ENCODE measurements around the gene SUSD4.

Gene SUSD4

DNA sequence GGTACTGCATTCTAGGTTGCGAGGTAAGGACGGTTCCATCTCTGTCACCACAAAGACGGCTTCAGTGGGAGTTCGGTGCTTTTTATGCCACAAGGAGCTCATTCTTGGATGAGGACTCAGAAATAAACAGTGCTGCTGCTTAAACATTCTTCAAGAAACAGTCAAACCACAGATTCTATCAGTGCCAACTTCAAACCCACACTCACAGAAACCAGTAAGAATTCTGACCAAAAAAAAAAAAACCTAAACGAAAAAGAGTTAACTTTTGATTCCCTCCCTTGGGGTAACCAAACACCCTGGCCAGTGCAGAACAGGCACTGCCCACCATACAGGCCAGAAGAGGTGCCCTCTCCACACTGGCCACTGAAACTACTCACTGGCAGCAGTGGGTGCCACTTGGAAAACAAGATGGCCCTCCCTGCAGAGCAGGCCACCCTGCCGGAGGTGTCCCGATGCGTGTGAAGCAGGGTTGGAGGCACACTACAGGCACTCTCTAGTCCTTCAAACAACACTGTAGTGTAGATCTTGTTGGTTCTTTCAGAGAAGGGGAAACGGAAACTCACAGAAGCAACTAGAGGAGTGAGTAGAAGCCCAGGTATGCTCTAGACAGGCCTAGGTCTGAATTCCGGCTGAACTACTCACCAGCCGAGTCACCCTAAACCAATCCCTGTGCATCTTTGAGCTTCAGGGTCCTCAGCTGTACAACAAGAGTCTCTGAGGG, 133.7 kb downstream of the SUSD4 start:
- DNase-seq (ENCODE audit: low read depth in 3 of 3) = no peak

DNA sequence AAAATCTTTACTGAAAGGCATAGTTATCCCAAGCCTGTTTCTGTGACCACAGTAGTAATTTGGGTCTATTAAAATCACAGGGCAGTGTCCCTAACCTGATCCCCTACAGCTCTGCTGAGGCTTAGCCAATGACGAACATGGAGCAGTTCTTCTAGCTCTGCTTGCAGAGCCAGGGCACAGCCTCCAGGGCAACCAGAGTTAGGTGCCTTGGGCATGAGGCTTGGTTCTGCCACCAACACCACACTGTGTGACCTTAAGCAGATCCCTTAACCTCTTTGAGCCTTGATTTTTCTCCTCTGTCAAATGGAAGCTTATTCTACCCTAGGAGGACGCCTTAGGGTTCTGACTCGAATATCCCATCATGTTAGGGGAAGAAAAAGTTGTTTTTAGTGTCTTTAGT, 134.2 kb downstream of the SUSD4 start:
- no peak for DNase-seq (ENCODE audit: low read depth in 3 of 3)

DNA sequence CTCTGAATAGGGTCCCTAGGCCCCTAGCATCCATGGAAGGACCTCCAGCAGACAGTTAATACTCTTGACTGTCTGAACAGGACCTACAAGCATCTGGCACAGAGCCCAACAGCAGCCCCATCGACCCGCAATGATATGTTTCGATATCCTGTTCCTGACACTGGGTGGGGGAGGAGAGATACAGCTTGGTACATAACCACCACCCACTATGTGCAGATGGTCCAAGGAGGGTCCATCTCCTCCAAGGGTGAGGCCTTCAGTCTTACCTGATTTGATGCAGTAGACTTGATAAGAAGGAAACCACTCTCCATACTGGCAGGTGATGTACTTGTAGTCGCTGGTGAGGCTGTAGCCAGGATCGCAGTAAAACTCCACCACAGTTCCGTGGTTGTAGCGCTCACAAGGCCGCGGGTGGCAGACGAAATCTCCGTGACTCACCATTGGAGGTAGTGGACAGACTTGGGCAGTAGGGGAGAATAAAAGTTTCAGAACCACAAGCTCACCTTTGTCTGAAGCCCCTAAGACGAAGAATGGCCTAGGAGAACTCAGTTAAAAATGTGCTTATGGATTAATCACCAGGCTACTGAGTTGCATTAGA, 134.9 kb downstream of the SUSD4 start:
- no peak for DNase-seq (ENCODE audit: low read depth in 3 of 3)

DNA sequence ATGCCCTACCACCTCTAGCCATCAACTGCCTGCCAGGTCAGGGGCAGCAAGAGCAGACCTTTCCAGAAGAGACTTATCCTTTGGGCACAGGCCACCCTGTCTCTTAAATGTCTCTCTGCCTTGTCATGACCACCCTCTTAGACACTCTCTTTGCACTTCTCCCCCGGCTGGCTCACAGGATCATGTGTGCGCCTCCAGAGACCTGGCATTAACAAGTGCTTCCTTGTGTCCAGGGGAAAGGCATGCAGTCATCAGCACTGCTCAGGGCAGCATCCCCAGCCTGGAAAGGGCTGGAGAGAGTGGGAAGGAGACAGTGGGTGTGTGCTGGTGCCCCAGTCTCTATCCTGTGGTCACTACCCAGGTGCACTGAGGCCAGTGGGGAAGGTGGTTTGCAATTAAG, 135.8 kb downstream of the SUSD4 start:
- DNase-seq (ENCODE audit: low read depth in 3 of 3) = no peak

DNA sequence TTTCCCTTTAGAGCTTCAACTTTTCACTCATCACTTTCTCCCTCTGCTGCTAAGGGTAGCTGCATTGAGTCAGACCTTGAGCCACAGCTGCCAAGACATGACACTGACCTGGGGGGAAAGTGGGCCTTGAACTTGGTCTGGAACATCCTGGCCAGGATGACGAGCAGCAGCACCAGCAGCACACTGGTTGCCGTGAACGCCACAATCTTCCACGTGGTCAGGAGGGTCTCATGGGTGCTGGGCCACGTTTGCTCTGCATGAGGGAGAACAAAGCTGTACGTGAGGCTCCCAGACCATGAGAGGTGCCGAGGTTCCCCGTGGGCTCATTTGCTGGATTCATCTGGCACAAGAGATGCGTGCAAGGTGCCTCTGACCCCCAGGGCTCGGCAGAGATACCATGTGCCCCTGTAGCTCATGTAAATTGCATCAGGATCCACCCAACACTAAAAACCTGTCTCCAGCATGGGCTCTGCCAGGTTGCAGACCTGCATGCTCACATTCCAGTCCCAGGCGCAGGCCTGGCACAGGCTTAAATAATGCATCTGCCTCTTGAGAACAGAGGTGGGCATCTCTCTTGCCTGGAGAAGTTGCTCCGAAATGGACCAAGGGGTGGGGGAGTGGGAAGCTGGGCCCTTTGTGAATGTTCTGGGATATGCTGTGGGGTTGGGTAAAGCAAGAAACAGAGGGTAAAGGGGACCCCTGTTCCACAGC, 136.3 kb downstream of the SUSD4 start:
- DNase-seq (ENCODE audit: low read depth in 3 of 3) = no peak

DNA sequence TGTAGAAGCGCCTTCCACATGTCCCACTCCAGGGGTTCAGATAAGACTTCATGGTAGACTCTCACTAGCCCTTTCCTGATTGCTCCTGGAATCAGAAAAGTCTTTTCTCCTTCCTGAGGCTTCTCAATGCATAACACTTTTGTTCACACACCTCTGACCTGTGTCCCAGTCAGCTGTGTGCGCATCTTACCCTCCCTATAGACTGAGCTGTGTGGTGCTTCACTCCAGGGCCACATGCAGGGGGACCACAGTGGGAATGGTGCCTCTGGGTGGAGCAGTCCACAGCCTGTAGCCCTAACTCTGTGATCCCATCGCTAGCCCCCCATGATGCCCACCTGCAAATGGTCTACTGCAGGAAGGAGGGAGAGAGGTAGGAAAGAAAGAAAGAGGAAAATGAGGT, 136.9 kb downstream of the SUSD4 start:
- DNase-seq (ENCODE audit: low read depth in 3 of 3) = no peak

DNA sequence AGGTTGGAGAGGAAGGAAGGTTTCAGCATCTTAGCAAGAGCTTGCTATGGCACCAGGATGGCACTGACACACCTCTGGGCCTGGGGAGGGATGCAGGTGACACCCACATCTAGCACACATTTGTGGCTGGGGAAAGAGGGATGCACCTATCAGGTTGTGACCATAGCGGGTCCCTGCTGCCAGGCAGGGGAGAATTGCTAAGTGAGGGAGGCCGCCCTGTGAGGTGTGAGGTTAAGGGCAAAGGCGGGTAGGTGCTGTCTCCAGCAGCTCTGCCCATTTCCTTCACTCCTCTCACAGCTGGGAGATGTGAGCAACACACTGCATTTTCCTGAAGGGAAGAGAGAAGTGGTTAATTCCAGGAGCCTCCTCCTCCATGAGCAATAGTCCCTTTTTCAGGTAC, 137.7 kb downstream of the SUSD4 start:
- no peak for DNase-seq (ENCODE audit: low read depth in 3 of 3)

DNA sequence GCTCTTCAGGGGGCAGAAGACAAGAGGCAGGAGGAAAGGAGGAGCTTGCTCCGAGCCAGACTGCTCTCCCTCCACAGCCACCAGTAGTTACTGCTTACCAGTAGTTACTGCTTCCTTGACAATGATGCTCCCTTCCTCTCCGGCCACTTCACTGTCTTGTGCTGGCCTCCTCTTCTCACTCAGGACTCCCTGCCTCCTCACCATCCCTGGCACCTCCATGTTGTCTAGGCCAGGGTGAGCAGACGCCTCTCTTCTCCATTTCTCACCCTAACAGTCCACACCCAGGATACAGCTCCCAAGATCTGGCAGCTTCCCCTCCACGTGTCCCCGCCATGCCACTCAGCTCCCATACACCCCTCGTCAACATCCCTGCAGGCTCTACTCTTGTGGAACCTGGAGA, 138.5 kb downstream of the SUSD4 start:
- no peak for DNase-seq (ENCODE audit: low read depth in 3 of 3)

DNA sequence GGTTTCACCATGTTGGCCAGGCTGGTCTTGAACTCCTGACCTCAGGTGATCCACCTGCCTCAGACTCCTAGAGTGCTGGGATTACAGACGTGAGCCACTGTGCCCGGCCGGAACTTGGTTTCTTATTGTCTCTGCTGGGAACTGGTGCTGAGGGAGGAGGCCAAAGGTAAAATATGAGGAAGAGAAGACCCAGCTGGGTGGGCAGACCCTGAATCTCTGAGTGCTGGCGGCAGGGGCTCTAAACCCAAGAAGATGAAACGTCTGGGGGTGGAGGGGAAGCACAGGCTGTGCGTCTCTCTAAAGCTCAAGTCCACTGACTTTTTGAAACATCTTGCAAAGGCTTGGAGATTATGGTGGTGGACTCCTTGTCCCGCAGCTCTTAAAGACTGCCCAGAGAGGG, 138.9 kb downstream of the SUSD4 start:
- no peak for DNase-seq (ENCODE audit: low read depth in 3 of 3)

DNA sequence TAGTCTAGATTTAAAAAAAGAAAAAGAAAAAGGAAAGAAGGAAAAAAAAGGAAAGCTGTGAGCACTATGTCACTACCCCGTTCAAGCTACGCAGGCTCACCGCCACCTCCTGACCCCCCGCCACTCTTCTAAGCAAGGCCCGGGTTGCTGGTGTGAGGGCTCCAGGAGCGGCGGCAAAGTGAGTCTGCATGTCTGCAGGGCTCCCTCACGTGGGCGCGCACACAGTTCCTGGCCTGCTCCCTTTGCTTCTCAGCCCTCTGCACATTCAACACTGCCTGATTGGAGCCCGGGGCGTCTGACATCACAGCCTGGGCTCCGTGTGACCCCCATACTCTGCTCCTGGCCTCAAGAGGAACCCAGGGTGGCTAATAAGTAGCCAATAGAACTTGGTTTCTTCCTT, 139.5 kb downstream of the SUSD4 start:
- no peak for DNase-seq (ENCODE audit: low read depth in 3 of 3)

DNA sequence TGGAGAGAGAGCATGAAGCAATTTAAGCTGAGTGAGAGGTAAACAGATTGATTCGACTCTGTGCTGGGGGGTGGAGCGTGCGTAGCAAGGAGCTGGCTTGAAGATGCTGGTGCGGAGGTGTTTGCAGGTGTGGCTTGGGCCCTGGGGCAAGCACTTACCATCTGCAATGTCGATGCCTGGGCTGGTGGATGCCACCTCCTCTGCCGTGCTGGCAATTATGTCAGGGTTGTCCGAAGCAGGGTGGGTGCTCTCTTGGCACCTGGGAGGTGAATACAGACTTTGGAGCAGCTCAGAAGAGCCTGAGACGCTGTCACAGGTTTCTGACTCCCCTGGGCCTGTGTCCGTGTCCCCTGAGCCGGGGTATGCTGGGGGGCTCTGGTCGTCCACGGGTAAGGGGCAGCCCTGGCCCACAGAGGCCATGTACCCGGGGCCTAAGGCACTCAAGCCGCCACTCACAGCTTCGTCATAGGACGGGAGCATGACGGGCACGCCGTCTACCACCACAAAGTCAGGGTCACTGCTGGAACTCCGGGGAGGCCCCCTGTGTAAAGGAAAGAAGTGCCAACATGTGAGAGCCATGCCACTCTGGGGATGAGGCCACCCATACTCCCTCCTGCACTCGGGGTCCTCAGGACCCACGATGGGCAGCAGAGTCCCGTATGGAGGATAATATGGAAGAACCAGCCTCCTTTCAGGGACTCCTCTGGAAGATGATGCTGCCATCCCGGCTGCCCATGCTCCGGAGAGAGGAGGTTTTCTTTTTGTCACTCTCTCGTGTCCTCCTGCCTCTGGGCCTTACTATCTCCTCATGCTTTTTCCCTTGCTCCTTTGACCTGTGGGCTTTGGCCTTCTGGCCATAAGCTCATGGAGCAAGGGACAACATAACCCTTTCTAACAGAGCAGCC, 140.6 kb downstream of the SUSD4 start:
- DNase-seq (ENCODE audit: low read depth in 3 of 3) = no peak

DNA sequence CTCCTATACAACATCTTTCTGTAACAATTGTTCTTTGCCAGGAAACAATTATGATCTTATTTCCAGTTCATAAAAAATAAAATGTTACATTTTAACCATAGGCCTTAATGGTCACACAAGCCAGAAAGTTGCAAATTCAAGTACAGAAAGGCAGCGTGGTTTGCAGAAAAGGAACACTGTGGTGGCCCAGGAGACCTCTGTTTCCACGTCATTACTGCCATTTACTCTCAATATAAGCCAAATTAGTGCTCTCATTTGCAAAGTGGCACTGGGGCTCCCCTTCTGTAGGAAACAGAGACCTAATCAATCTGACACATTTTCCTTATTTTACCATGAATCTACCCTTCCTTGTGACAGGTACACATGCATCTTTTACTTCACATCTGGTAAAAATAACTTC, 141.6 kb downstream of the SUSD4 start:
- DNase-seq (ENCODE audit: low read depth in 3 of 3) = no peak

DNA sequence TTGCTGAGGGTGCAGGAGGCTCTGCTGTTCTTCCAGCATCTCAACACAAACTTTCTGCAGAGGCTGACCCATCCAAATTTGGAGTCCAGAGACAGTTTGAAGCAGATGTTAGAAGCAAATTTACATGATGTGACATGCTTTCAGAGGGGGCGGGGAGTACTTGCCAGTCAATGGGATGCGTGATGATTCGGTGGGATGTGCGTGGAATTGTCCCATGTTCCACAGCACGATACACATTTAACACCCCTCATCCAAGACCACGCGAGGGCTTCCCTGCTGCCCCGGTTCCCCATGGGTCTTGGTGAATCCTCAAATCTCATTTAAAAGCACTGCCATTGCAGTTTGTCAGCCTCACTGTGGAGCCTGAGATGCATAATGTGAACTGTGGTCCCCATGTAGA, 142.3 kb downstream of the SUSD4 start:
- DNase-seq (ENCODE audit: low read depth in 3 of 3) = no peak

DNA sequence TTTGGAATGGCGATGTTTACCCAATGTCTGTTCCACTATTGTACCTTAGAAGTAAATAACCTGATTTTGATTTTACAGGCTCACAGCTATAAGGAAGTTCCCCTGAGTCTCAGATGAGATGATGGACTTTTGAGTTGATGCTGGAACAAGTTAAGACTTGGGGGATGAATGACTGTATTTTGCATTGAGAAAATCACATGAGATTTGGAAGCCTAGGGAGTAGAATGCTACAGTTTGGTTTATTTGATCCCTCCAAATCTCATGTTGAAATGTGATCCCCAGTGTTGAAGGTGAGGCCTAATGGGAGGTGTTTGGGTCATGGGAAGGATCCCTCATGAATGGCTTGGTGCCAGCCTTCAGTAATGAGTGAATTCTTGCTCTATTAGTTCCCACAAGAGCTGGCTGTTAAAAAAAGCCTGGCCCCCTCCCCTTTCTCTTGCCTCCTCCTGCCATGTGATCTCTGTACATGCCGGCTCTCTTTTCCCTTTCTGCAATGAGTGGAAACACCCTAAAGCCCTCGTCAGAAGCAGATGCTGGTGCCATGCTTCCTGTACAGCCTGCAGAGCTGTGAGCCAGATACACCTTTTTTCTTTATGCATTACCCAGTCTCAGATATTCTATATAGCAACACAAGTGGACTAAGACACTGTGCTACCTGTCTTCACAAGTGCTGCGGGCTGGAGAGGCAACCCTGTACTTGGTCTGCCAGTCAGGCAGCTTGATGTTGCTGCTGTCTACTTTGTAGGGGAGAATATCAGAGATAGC, 143.9 kb downstream of the SUSD4 start:
- no peak for DNase-seq (ENCODE audit: low read depth in 3 of 3)

DNA sequence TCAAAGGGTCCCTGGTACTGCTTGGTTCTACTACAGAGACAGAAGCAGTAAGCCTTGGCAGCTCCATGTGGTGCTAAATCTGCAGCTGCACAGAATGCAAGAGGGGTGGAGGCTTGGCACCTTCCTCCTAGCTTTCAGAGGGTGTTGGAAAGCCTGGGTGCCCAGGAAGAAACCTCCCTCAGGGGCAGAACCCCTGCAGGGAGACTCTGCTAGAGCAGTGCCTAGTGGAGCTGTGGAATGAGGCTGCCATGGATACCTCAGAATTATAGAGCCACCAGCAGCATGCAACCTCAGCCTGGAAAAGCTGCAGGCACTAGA, 144.7 kb downstream of the SUSD4 start:
- no peak for DNase-seq (ENCODE audit: low read depth in 3 of 3)

DNA sequence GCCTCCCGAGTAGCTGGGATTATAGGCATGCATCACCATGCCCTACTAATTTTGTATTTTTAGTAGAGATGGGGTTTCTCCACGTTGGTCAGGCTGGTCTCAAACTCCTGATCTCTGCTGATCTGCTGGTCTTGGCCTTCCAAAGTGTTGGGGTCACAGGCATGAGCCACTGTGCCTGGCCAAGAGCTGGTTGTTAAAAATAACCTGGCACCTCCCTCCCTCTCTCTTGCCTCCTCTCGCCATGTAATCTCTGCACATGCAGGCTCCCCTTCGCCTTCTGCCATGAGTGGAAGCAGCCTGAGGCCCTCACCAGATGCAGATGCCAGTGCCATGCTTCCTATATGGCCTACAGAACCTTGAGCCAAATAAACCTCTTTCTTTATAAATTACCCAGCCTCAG, 146.2 kb downstream of the SUSD4 start:
- no peak for DNase-seq (ENCODE audit: low read depth in 3 of 3)

DNA sequence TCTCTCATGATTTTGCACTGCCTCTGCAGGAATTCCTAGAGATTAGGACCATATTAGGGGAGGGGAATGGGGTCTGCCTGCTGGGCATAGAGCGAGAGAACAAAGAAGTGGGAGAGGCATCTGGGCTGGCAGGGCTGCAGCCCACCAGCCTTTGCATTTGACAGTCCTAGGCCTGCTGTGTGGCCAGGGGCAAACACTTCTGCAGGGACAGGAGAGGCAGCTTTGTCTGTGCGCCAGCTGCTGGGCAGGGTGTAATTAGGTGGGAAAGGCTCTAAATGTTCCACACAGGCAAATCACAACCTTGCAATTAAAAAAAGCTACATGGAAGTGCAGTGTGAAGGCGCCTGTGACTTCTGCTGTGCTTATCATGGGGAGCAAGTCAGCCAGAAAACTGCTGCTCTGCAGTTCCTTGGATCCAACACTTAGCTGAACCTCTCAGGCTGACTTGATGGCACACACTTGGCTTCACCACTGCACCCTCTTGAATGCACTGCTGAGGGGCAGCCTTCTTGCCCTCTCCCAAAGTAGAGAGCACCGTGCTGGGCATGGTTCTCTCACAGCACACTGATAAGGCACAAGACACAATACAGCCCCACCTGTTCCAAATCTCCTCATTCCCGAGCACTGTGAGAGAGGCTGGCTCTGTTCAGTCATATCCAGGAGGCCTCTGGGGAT, 147.3 kb downstream of the SUSD4 start:
- no peak for DNase-seq (ENCODE audit: low read depth in 3 of 3)

DNA sequence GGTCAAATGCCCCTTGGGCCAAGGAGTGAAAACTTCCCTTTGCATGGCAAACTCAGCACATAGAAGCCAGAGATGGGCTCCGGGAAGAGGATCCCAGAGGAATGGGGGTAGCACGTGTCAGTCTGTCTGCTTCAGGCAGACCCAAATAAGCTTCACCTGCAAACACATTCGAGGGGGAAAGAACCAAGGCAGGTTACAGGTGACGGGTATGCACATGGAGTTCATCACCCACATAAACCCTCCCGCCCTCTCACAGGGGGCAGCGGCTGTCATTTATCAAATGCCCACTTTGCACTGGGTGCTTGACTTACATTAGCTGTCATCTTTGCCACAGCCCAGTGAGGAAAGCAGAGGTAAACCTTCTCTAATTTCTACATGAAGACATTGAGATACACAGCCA, 147.9 kb downstream of the SUSD4 start:
- DNase-seq (ENCODE audit: low read depth in 3 of 3) = no peak

DNA sequence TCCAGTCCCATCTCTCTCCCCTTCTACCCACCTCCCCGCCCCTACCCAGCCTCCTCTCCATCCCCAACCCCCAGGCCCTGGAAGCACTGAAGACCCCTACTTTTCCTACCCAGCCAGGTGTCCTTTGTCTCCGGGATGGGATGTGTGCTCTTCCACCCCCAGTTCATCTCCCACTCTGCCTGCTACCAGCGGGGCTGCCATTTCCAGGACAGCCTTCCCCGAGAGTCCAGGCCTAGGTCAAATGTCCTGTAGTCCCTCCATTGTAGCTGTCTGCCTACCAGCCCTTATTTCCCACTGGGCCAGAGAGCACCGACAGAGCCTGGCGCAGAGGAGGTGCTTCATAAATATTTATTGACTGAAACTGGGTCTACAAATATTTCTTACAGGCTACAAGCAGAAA, 148.9 kb downstream of the SUSD4 start:
- DNase-seq (ENCODE audit: low read depth in 3 of 3) = no peak

DNA sequence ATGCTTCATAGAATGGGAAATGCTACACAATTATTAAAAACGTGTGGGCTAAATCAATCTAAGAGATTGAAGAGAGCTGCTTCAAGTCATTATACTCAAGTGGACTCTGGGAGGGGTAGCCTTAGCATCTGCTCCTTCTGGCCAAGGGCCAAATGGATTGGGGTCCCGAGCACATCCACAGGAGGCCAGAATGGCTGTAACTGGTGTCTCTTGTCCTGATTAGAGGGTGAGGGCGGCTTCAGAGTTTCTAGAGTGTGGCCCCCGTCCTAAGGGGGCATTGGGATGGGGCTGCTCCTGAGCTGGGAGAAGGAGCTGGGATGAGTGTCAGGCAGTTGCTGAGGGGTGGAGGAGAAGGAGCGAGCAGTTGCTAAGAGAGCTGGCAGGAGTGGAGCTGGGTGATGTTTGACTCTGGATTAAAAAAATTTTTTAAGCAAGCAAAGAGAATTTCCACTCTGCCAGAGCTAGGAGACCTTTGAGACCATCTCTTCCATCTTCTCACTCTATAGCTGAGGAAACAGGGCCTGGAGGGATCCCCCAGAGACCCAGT, 149.6 kb downstream of the SUSD4 start:
- no peak for DNase-seq (ENCODE audit: low read depth in 3 of 3)

DNA sequence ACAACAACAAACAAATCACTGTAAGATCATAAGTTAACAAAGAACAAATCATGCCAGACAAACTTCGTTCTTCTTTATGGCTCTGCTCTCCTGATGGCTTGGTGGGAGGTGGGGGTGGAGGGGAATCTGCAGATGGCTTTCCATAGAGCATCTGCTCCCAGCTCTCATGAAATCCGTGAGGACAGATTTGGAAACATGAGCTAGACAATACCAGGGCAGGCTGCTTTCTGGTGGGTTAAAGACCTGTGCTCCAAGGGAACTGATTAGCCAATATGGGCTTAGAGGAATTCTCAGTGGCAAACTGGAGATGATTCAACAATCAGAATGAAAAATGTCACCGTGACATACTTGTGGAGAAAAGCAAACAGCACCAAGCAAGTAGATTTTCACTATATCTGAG, 151.5 kb downstream of the SUSD4 start:
- no peak for DNase-seq (ENCODE audit: low read depth in 3 of 3)

All from stimulated activated CD4-positive, alpha-beta T cell treated with anti-CD3 and anti-CD28 coated beads, TNF-alpha, amount 100 ng/mL, for 4 hours (primary cell).